ENCODE results near the gene FBLN5.
A peak's percentile ranks its signal among the peaks of the same experiment; 100 is the strongest.

Gene FBLN5

DNA sequence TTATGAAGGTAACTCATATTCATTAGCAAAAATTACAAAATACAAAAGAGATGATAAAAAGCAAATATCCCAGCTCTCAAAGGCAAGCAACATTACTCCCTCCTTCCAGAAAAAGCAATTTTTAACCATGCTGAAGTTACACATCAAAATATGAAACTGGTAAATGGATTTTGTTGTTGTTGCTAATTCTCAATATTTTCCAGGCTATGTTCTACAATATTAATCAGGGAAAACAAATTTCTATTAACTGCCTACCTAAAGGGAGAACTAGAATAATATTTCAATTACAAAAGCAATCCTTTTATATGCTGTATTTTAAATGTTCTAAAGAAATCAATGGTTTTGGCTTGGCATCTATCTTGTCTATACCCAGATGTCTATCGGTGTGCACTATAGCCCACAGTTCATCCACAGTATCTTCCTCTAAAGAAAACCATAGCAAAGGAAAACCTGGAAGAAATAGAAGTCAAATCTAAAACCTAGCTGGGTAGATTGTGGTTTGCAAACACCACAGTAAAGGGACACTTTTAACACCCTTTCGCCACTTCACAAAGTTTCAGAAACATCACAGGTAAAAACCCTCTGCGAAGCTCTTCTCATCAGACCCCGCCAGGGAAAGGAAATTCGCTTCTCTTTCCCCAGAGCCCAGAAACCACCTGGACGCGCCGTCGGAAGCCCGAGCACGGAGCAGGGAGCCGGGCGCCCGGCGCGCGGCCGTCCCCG is 112.1 kb downstream of the FBLN5 start:
- H3K27me3 ChIP-seq (ENCODE audit: insufficient read depth, low read length): peaks cover 15% of the 10 kb centered on the region
- no peaks in the 10 kb centered on the region for H3K36me3 ChIP-seq (ENCODE audit: insufficient read depth, low read length)
- peak overlapping the region; percentile 87 for H3K4me3 ChIP-seq (ENCODE audit: low read length)
- WGBS: 7% methylated on average over 19 of the region's 19 CpGs
- H3K4me1 ChIP-seq (ENCODE audit: insufficient read depth, low read length): peaks cover 19% of the 10 kb centered on the region
- H3K9ac ChIP-seq (ENCODE audit: low read depth, low read length): peak overlapping the region; percentile 58; the same call in 1 of the 2 replicates
- no peaks in the 10 kb centered on the region for H3K9me3 ChIP-seq (ENCODE audit: insufficient read depth, low read depth, low read length)
- H3K27ac ChIP-seq (ENCODE audit: low read depth, low read length): no peak overlapping the region

DNA sequence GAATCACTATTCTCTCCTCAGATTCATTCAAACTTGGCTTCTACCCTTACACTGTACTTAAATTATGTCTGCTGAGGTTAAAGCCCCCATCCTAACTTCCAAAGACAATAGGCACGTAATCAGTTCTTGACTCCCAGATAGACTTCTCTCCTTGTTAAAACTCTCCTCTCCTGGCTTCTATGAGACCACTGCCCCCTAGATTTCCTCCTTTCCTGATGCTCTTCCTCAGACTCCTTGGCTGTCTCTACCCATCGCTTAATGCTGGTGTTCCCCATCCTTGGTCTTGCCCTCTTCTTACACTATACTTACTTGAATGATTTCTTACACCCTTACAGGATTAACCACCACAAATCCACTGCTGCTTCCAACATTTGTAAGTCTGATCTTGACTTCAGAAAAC is 112.9 kb downstream of the FBLN5 start:
- Histone ChIP-seq H3K9ac (ENCODE audit: low read depth, low read length) (no peak overlapping the region), H3K36me3 (ENCODE audit: insufficient read depth, low read length) (no peaks in the 10 kb centered on the region), H3K4me1 (ENCODE audit: insufficient read depth, low read length) (peaks cover 27% of the 10 kb centered on the region), H3K4me3 (ENCODE audit: low read length) (no peak overlapping the region), H3K27ac (ENCODE audit: low read depth, low read length) (no peak overlapping the region), H3K27me3 (ENCODE audit: insufficient read depth, low read length) (peaks cover 15% of the 10 kb centered on the region), H3K9me3 (ENCODE audit: insufficient read depth, low read depth, low read length) (no peaks in the 10 kb centered on the region)
- 60% methylated on average over 2 of the region's 2 CpGs for WGBS

DNA sequence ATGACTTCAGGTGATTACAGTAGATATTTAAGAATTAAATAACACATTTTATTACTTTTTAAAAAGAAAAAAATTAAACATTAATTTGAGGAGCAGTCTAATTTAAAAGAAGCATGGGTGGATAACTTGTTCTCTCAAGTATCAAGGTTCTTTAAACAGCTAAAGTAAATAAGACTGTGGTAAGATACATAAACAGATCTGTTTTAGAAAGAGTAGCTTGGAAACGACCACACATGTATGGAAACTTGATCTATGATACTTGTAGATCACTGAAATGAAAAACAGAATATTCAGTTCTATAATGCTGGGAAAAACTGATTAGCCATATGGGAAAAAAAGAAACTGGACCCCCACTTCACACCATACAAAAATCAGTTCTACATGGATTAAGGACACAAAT is 116.2 kb downstream of the FBLN5 start:
- H3K9me3 ChIP-seq (ENCODE audit: insufficient read depth, low read depth, low read length): peaks cover 9% of the 10 kb centered on the region
- no peaks in the 10 kb centered on the region for H3K36me3 ChIP-seq (ENCODE audit: insufficient read depth, low read length)
- H3K9ac ChIP-seq (ENCODE audit: low read depth, low read length): no peak overlapping the region
- peaks cover 37% of the 10 kb centered on the region for H3K4me1 ChIP-seq (ENCODE audit: insufficient read depth, low read length)
- H3K27ac ChIP-seq (ENCODE audit: low read depth, low read length): peak overlapping the region; percentile 61; the same call in 1 of the 2 replicates
- no peak overlapping the region for H3K4me3 ChIP-seq (ENCODE audit: low read length)
- WGBS: 71% methylated on average over 1 of the region's 1 CpG
- H3K27me3 ChIP-seq (ENCODE audit: insufficient read depth, low read length): peaks cover 15% of the 10 kb centered on the region

DNA sequence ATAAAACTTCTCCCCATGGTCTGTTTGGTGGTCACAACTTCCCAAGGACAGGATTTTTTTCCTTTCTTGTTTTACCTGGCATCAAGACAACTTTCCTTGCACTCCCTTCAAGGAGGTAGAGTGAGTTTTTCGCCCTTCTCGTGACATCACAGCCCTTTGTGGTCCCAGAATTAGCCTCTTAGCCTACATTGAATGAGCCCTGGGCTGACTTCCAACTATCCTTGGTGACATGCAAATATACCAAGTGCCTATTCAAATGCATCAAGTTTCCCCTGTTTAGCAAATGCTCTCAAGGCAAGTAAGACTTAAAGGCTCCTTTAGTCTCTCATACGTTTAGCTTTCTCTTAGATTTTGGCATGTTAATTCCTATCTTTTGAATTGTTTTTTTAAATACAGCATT is 116.7 kb downstream of the FBLN5 start:
- Histone ChIP-seq H3K27ac (ENCODE audit: low read depth, low read length) (peak overlapping the region; percentile 65; the same call in 1 of the 2 replicates), H3K9me3 (ENCODE audit: insufficient read depth, low read depth, low read length) (peaks cover 9% of the 10 kb centered on the region), H3K9ac (ENCODE audit: low read depth, low read length) (no peak overlapping the region), H3K4me3 (ENCODE audit: low read length) (peak overlapping the region; percentile 6; the same call in 1 of the 2 replicates), H3K27me3 (ENCODE audit: insufficient read depth, low read length) (peaks cover 10% of the 10 kb centered on the region), H3K36me3 (ENCODE audit: insufficient read depth, low read length) (no peaks in the 10 kb centered on the region), H3K4me1 (ENCODE audit: insufficient read depth, low read length) (peaks cover 37% of the 10 kb centered on the region)
- 2% methylated on average over 3 of the region's 3 CpGs for whole genome bisulfite sequencing

DNA sequence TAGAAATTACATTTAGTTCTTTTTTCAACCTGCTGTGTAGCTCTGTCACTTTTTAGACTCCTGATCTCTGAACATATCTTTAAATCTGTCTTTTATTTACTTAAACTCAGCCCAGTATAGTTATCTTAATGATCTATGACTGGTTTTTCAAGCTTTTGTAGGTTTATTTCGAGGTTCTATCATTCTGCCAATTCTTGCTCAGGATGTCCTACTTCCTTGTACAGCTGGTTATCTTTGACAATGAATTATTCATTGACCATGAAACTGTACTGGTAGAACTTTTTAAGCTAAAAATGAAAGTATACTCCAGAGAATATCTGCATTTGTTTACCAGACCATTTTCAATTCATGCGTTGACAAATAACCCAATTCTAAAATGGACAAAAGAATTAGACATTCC is 118.0 kb downstream of the FBLN5 start:
- Histone ChIP-seq H3K27ac (ENCODE audit: low read depth, low read length) (no peak overlapping the region), H3K4me1 (ENCODE audit: insufficient read depth, low read length) (peaks cover 33% of the 10 kb centered on the region), H3K4me3 (ENCODE audit: low read length) (no peak overlapping the region), H3K9ac (ENCODE audit: low read depth, low read length) (no peak overlapping the region), H3K27me3 (ENCODE audit: insufficient read depth, low read length) (no peaks in the 10 kb centered on the region), H3K9me3 (ENCODE audit: insufficient read depth, low read depth, low read length) (peaks cover 9% of the 10 kb centered on the region), H3K36me3 (ENCODE audit: insufficient read depth, low read length) (no peaks in the 10 kb centered on the region)
- 82% methylated on average over 2 of the region's 2 CpGs for WGBS

DNA sequence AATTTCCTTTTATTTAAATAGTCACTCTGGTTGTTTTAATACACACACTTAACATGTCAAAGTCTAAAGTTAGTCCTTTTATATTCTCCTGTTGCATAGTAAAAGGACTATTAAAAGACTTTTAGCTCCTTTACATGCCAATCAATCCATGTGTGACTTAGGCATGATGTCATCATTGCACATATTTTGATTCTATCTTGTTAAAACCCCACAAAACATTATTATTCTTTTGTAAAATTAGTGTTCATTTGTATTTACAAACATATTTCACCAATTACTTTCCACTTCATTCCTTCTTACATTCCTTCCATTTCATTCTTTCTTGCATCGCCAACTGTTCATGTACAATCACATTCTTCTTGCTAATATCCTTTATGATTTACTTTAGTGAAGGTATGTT is 119.7 kb downstream of the FBLN5 start:
- WGBS: 100% methylated on average over 1 of the region's 1 CpG
- peaks cover 34% of the 10 kb centered on the region for H3K4me1 ChIP-seq (ENCODE audit: insufficient read depth, low read length)
- no peak overlapping the region for H3K27ac ChIP-seq (ENCODE audit: low read depth, low read length)
- no peaks in the 10 kb centered on the region for H3K27me3 ChIP-seq (ENCODE audit: insufficient read depth, low read length)
- no peak overlapping the region for H3K9ac ChIP-seq (ENCODE audit: low read depth, low read length)
- no peak overlapping the region for H3K4me3 ChIP-seq (ENCODE audit: low read length)
- H3K36me3 ChIP-seq (ENCODE audit: insufficient read depth, low read length): no peaks in the 10 kb centered on the region
- peaks cover 9% of the 10 kb centered on the region for H3K9me3 ChIP-seq (ENCODE audit: insufficient read depth, low read depth, low read length)

Data from HUES64 (cell line).